Activated CD8-positive, alpha-beta memory T cell treated with anti-CD3 and anti-CD28 coated beads, Interleukin-2, amount 50 U/mL, for 4 hours (primary cell): Measurements from ENCODE around the gene LZTS3.
"Not testable (repeated sequence)": the region's sequence is repeated elsewhere in the genome, so short reads cannot be mapped to it uniquely, and the experiment has no call there.

Source experiments
- DNase-seq: peaks from one replicate; pipeline ENCODE4 v3.0.0-alpha.2; 2020

LZTS3 gene

DNA sequence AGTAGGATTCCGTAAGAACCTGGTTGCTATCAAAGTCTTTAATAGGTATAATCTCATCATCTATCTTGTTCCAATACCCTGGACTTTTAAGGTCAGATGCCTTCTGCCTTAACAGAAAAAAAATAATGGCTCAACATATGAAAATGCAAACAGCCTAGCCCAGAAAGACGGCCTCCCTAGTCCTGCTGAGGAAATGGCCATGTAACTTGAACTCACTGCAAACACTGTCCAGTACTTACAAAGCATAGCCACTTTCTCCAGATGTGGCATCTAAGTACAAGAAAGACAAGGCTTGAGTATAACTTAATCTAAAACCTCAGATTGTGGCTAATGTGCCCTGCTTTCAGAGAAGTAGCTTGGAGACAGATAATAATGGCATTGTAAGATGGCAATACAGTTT, 40.2 kb downstream of the LZTS3 start:
- no peak for DNase-seq

DNA sequence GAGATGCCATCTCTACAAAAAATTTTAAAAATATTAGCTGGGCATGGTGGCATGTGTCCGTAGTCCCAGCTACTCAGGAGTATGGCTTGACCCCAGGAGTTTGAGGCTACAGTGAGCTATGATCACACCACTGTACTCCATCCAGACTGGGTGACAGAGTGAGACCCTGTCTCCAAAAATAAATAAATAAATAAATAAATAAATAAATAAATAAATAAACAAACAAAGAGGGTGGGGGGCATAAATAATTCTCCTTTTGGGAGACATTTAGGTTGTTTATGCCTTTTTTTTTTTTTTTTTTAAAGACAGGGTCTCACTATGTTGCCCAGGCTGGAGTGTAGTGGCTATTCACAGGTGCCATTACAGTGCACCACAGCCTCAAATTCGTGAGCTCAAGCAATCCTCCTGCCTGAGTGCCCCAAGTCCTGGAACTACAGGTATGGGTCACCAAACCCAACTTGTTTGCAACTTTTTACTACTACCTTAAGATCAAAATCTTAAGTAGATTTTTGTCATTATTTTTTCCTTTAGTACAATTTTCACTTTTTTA, 43.2 kb downstream of the LZTS3 start:
- DNase-seq, result no peak

DNA sequence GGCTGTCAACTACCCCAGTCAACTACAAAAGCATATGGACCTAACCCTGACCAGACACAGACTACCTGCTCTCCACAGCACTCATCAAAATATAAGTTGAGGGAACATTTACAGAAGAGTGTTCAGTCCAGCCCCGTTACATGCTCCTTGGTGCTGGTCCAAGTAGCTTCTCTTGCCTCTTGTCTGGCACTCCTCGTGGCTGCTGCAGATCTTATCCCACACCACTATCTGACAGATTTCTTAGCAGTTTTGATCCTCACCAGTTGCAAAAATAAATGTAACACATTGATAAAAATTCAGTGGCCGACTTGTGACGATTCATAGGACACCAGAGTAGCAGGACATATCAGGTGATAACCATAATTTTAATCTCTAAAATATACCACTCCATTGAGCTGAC, 44.3 kb downstream of the LZTS3 start:
- DNase-seq, result no peak

DNA sequence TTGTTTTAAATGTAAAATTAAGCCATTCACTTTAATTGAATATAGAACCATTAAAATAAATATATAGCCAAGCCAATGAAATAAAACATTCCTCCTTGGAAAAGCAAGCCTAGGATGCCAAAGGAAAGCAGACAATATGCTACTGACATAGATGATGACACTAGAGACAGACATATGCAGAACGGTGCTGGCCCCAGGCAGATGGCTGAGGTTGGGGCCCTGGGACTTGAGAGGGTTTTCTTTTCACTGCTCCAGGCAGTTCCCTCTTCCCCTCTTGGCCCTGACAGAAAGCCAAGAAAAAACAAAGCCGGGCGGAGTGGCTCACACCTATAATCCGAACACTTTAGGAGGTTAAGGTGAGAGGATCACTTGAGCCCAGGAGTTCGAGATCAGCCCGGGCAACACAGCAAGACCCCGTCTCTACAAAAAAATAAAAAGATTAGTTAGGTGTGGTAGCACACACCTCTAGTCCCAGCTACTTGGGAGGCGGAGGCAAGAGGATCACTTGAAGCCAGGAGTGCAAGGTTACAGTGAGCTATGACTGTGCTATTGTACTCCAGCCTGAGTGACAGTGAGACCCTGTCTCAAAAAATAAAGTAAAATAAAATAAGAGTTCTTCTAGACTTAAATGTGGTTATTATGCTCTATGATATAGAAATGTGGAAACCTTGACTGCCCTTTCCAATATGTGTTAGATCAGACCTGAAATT, 44.9 kb downstream of the LZTS3 start:
- DNase-seq, result no peak

DNA sequence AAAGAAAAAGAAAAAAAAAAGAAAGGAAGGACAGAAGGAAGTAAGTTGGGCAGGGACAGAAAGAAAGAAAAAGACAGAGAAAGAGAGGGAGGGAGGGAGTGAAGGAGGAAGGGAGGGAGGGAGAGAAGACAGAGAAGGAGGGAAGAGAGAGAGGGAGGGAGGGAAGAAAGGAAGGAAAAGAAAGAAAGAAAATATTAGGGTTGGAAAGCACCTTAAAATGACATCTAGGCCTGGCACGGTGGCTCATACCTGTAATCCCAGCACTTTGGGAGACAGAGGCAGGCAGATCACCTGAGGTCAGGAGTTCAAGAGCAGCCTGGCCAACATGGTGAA, 46.9 kb downstream of the LZTS3 start:
- no peak for DNase-seq

DNA sequence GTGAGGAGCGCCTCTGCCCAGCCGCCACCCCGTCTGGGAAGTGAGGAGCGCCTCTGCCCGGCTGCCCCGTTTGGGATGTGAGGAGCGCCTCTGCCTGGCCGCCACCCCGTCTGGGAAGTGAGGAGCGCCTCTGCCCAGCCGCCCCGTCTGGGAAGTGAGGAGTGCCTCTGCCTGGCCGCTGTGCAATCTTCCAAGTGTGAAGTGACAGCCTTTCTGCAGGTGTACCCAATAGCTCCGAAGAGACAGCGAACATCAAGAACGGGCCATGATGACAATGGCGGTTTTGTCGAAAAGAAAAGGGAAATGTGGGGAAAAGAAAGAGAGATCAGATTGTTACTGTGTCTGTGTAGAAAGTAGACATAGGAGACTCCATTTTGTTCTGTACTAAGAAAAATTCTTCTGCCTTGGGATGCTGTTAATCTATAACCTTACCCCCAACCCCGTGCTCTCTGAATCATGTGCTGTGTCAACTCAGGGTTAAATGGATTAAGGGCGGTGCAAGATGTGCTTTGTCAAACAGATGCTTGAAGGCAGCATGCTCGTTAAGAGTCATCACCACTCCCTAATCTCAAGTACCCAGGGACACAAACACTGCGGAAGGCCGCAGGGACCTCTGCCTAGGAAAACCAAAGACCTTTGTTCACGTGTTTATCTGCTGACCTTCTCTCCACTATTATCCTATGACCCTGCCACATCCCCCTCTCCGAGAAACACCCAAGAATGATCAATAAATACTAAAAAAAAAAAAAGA, 47.4 kb downstream of the LZTS3 start:
- not testable (repeated sequence) for DNase-seq

DNA sequence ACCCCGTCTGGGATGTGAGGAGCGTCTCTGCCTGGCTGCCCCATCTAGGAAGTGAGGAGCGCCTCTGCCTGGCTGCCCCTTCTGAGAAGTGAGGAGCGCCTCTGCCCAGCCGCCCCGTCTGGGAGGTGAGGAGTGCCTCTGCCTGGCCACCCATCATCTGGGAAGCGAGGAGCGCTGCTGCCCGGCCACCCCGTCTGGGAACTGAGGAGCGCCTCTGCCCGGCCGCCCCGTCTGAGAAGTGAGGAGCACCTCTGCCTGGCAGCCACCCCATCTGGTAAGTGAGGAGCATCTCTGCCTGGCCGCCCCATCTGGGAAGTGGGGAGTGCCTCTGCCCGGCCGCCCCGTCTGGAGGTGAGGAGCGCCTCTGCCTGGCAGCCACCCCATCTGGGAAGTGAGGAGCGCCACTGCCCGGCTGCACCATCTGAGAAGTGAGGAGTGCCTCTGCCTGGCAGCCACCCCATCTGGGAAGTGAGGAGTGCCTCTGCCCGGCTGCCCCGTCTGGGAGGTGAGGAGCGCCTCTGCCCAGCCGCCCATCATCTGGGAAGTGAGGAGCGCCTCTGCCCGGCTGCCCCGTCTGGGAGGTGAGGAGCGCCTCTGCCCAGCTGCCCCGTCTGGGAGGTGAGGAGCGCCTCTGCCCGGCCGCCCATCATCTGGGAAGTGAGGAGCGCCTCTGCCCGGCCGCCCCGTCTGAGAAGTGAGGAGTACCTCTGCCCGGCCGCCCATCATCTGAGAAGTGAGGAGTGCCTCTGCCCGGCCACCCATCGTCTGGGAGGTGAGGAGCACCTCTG, 48.4 kb downstream of the LZTS3 start:
- DNase-seq, result not testable (repeated sequence)

DNA sequence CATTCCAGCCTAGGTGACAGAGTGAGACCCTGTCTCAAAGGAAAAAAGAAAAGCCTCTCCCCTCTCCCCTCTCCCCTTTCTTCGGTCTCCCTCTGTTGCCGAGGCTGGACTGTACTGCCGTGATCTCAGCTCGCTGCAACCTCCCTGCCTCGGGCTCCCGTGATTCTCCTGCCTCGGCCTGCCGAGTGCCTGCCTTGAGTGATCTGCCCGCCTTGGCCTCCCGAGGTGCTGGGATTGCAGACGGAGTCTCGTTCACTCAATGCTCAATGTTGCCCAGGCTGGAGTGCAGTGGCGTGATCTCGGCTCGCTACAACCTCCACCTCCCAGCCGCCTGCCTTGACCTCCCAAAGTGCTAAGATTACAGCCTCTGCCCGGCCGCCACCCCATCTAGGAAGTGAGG, 49.2 kb downstream of the LZTS3 start:
- not testable (repeated sequence) for DNase-seq

DNA sequence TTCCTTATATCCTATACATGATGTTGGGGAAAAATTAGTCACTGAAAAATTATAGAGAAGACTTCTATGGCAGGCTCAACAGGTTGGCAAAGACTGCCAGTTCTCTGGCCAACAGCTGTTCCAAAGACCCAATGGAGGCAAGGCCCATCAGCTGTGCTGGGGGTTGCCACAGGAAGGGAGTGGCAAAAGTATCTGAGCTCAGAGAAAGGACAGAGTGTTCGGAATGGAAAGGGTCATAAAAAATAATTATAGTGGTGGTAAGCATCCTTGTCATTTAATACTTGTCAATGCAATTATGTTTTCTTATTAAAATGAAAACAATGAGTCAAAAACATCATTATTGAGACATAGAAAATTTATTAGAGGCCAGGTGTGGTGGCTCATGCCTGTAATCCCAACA, 49.8 kb downstream of the LZTS3 start:
- DNase-seq, result no peak

DNA sequence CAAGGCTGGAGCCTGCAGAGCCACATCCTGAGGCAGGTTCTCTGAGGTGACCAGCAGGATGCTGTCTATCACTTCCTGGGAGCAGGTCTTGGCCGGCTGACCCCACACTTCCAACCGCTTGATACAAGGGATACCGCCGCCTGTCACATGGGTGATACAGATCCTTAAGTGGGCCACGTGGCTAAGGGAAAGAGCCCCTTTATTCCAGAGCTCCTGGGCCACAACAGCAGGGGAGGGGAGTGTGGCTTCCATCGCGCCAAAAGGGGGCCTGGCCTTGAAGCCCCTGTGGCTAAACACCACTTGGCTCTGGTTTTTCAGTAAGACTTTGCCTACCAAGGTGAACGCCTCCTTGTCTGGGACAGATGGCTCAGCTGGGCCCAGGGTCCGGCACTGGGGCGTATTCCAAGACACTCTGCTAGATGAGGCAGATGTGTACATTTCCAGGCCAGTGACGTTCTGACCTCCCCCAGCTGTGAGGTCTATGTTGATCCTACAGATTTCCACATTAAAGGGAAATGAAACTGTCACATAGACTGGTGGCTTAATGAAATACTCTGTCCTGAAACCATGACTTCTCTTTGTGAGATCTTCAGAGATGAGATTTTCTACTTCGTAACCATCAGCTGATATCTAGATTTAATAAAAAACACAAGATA, 51.3 kb downstream of the LZTS3 start:
- no peak for DNase-seq

DNA sequence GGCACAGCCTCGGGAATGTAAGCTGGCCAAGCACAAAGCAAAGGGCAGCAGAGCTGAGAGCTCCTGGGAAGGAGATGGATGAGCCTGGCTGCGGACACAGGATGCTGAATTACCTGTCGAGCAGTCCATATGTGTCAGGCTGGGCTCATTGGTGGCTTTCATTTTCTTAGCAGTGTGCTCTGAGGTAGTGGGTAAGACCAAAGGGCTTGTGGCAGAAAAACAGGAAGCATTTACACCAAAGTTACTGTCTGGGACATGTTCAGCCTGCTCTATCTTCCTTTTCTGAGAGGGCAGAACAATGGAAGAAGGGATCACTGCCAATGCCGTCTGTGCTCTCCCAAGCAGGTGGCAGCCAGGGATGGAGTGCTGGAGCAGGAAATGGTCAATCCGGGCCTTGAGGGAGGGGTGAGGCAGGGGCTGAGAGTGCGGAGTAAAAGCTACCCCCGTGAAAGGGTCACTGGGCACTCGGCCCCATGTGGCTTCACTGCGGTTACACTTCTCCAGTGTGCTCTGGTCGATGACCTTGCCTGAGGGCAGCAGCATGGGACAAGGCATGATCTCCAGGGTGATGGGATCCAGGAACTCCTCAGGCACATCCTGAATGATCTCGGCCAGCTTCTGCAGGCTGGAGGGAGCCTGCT, 52.0 kb downstream of the LZTS3 start:
- no peak for DNase-seq

DNA sequence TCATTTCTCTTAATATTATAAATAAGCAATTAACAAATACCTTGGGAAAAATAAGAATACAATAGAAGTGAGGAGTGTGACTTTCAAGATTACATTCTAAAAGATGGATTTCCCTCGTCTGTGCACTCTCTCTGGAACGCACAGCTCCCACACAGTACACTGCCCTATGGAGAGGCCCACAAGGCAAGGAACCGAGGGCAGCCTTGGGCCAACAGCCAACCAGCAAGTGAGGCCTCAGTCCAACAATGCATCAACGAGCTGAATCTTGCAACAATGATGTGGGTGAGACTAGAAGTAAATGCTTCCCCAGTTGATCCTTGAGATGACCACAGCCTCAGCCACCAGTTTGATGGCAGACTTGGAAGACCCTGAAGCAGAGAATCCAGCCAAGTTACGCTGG, 54.3 kb downstream of the LZTS3 start:
- no peak for DNase-seq

DNA sequence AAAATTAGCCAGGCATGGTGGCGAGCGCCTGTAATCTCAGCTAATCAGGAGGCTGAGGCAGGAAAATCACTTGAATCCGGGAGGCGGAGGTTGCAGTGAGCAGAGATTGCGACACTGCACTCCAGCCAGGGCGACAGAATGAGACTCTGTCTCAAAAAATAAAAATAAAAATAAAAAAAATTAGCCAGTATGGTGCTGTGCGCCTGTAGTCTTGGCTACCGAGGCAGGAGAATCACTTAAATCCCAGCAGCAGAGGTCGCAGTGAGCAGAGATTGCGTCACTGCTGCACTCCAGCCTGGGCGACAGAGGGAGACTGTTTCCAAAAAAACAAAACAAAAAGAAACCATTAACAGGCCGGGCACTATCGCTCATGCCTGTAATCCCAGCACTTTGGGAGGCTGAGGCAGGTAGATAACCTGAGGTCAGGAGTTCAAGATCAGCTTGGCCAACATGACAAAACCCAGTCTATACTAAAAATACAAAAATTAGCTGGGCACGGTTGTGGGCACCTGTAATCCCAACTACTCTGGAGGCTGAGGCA, 55.4 kb downstream of the LZTS3 start:
- DNase-seq, result peak; percentile 40

DNA sequence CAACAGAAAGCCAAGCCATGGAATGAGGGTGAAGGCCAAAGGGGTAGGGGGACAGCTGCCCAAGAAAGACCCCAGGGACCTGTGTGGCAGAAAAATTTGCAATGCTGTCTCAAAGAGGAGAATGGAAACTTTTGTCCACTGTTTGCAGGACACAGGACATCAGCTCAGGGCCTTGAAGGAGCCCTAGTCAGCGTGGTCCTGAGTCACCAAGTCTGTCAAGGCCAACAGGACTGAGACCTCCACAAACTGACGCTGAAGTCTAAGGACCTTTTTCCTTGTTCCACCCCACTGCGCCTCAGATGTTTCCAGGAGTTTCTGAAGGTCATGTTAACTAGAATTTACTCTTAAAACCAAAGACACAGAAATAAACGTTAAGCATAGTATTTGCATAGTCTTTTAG, 57.0 kb downstream of the LZTS3 start:
- DNase-seq, result no peak

DNA sequence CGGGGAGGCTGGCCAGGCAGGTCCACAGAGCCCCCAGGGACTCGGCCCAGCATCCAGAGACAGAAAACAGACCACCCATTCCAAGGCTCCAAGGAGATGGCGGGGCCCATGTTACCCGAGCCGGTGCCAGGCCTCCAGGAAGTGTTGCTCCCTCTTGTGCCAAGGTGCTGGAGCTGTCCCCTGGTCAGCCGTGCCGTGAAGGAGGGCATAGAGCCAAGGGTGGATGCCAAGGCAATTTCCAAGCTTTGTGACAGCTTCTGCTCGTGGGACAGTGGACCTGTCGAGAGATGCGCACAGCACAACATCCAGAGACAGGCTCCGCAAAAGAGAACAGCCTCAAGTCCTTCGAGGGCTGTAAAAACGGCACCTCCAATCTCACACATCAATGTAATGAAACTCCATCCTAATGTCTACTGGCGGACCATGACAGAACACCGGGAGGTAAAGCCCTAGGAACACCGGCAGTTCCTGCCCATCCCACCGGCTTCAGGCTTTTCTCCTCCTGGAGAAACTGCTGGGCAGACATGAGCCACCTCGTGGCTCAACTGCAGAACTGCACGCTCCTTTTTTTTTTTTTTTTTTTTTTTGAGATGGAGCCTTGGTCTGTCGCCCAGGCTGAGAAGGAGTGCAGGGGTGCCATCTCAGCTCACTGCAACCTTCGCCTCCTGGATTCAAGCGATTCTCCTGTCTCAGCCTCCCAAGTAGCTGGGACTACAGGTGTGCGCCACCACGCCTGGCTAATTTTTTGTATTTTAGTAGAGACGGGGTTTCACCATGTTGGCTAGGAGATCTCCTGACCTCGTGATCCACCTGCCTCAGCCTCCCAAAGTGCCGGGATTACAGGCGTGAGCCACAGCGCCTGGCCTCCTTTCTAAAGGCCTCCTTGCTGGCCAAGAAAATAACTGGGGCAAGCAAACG, 57.9 kb downstream of the LZTS3 start:
- DNase-seq, result no peak
